Measurements from ENCODE around the gene BAIAP3. TPM values are rescaled to one million over a fixed set of nuclear protein-coding genes. Genes with fewer than 3 reads are reported as not detected.
A peak's percentile ranks its signal among the peaks of the same experiment; 100 is the strongest.

Gene BAIAP3
- total RNA-seq, 1 donor from 2014 or later = 6.5 TPM

DNA sequence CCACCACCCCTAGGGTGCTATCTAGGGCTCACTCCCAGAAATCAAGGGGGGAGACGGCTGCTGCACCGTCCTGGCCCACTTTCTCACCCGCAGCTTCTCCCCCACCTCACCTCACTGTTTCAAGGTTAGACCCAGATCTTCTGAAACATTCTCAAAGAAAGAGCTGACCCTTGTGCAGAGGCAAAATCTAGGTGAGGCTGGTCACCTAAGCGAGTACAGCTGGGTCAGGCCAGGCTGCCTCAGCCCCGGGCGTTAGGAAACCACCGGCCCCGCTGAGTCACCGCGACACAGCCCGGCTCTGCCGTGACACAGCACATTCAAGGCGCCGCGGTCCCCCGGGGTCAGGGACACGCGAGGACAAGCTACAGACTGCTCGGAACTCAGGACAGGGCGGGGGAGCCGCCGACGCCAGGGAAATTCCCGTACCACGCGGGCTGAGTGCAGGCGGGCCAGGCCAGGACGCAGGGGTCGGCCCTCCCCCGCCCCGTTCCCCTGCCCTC, 45.4 kb downstream of the BAIAP3 start:
- Mint-ChIP-seq H3K27ac (ENCODE audit: unreplicated experiment) (no peak overlapping the region), H3K27me3 (ENCODE audit: unreplicated experiment) (peaks cover 12% of the 10 kb centered on the region), H3K9me3 (ENCODE audit: unreplicated experiment) (no peaks in the 10 kb centered on the region), H3K4me3 (ENCODE audit: unreplicated experiment) (peak overlapping the region; percentile 87), H3K4me1 (ENCODE audit: unreplicated experiment) (peaks cover 9% of the 10 kb centered on the region), H3K36me3 (ENCODE audit: low read depth, unreplicated experiment) (peaks cover 14% of the 10 kb centered on the region)
- DNase-seq (ENCODE audit: low spot score) = peak; percentile 42
- TF ChIP-seq, protein P1, sequence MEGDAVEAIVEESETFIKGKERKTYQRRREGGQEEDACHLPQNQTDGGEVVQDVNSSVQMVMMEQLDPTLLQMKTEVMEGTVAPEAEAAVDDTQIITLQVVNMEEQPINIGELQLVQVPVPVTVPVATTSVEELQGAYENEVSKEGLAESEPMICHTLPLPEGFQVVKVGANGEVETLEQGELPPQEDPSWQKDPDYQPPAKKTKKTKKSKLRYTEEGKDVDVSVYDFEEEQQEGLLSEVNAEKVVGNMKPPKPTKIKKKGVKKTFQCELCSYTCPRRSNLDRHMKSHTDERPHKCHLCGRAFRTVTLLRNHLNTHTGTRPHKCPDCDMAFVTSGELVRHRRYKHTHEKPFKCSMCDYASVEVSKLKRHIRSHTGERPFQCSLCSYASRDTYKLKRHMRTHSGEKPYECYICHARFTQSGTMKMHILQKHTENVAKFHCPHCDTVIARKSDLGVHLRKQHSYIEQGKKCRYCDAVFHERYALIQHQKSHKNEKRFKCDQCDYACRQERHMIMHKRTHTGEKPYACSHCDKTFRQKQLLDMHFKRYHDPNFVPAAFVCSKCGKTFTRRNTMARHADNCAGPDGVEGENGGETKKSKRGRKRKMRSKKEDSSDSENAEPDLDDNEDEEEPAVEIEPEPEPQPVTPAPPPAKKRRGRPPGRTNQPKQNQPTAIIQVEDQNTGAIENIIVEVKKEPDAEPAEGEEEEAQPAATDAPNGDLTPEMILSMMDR (IDR thresholded peaks at IDR 0.05; ENCODE audit: unreplicated experiment) = no peak

DNA sequence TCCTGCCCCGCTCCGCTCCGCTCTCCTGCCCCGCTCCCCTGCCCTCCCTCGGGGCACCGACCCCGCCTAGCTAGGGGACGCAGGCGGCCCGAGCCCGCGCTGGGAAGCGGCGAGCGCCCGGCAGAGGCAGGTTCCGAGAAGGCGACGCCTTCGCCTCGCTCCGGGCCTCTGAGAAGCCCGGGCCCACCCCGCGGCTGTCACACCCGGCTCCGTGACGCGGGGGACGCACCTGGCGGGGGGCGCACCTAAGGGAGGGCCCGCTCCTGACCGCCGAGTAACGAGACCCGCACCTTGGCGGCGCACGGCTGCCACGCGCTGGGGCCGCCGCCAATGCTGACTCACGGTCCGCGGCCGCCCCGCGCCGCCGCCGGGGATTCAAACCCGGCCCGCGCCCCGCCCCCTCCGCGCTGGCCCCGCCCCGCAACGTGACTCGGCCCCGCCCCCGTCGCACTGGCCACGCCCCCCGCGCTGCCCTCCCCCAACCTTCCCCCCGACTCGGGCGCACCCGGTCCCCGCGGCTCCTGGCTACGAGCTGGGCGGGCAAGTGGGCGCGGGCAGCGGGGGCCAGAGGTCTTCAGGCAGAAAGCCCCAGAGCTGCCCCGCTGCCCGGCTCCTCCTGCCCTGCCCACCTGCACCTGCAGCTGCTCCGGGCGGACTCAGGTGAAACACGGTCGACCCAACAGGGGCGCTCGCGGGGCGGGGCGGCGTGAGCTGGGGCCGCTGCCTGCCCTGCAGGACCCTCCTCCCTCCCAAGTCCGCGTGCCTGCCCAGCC, 46.0 kb downstream of the BAIAP3 start:
- TF ChIP-seq, protein P1 (IDR thresholded peaks at IDR 0.05; ENCODE audit: unreplicated experiment) = no peak
- Mint-ChIP-seq H3K4me1 (ENCODE audit: unreplicated experiment) (peaks cover 9% of the 10 kb centered on the region), H3K9me3 (ENCODE audit: unreplicated experiment) (no peaks in the 10 kb centered on the region), H3K4me3 (ENCODE audit: unreplicated experiment) (peak overlapping the region; percentile 92), H3K27me3 (ENCODE audit: unreplicated experiment) (peaks cover 12% of the 10 kb centered on the region), H3K36me3 (ENCODE audit: low read depth, unreplicated experiment) (peaks cover 14% of the 10 kb centered on the region), H3K27ac (ENCODE audit: unreplicated experiment) (peak overlapping the region; percentile 87)
- DNase-seq (ENCODE audit: low spot score) = peak; percentile 75

DNA sequence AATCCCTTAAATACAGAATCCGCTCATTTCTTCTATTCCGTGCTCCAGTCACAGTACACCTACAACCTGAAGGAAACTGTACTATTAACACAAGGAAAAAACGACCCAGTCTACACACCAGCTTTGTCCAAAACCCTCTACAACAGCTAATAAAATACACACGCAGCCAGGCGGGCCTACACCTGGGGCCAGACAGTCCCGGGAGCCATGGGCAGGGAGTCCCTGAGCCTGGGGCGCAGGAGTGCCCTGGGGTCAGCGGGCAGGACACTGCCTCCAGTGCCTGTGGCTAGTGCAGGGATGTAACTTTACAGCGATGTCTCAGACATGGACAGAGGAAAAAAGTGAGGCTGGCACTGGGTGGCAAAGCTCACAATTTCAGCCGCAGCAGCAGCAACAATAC, 46.8 kb downstream of the BAIAP3 start:
- Mint-ChIP-seq H3K4me3 (ENCODE audit: unreplicated experiment) (peak overlapping the region; percentile 92), H3K36me3 (ENCODE audit: low read depth, unreplicated experiment) (peaks cover 18% of the 10 kb centered on the region), H3K27me3 (ENCODE audit: unreplicated experiment) (peaks cover 12% of the 10 kb centered on the region), H3K4me1 (ENCODE audit: unreplicated experiment) (peaks cover 9% of the 10 kb centered on the region), H3K9me3 (ENCODE audit: unreplicated experiment) (no peaks in the 10 kb centered on the region), H3K27ac (ENCODE audit: unreplicated experiment) (peak overlapping the region; percentile 87)
- TF ChIP-seq, protein P1 (IDR thresholded peaks at IDR 0.05; ENCODE audit: unreplicated experiment) = no peak
- DNase-seq (ENCODE audit: low spot score) = no peak

DNA sequence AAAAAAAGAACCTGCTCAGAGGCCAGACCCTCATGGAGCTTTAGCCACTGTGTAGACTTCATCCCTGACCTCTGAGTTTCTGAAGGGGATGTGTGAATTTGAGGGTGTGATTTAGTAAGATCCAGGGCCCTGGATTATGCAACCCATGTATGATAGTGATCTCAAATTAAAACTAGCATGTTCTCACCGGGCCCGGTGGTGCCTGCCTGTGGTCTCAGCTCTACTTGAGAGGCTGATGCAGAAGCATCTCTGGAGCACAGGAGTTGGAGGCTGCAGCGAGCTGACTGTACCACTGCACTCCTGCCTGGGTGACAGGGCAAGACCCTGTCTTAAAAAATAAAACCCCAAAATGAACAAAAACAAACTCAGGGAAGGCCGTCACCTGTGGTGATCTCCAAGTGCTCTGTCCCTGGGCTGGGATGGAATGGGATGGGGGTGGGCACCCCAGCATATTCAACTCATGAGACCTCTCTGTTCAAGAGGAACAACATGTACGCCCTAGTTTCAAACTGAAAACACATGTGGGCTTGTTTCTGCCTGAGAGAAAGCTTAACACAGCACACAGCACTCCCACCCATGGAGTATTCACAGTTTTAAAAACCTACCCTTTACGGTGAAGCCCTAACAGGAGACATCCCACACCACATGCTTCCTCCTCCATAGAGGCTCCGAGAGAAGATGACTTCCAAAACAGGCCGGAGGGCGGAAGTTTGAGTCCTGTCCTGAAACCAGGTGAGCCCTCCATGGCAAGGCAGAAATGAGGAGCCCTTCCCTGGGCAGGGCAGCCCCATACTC, 48.4 kb downstream of the BAIAP3 start:
- TF ChIP-seq, protein P1 (IDR thresholded peaks at IDR 0.05; ENCODE audit: unreplicated experiment) = no peak
- no peak for DNase-seq (ENCODE audit: low spot score)
- peaks cover 9% of the 10 kb centered on the region for H3K4me1 Mint-ChIP-seq (ENCODE audit: unreplicated experiment)
- H3K4me3 Mint-ChIP-seq (ENCODE audit: unreplicated experiment) = no peak overlapping the region
- no peaks in the 10 kb centered on the region for H3K9me3 Mint-ChIP-seq (ENCODE audit: unreplicated experiment)
- H3K36me3 Mint-ChIP-seq (ENCODE audit: low read depth, unreplicated experiment) = peaks cover 16% of the 10 kb centered on the region
- H3K27me3 Mint-ChIP-seq (ENCODE audit: unreplicated experiment) = peaks cover 11% of the 10 kb centered on the region
- H3K27ac Mint-ChIP-seq (ENCODE audit: unreplicated experiment) = no peak overlapping the region
